C4-2B (cell line): ENCODE results near the gene MOV10.

Source experiments
- H3K27ac ChIP-seq: fragments of 450-650 bp; 2 replicates; pipeline ENCODE4 v1.5.1; 2017
- CTCF ChIP-seq: fragments of 450-650 bp; conservative IDR thresholded peaks from 2 replicates; pipeline ENCODE4 v1.5.1; 2017; ENCODE audit warnings: mild to moderate bottlenecking
- ZFX ChIP-seq: fragments of 450-650 bp; IDR thresholded peaks from 2 replicates; pipeline ENCODE4 v1.6.1; 2017

Gene MOV10

GRCh38 chr1:112665857-112666256, 8.6 kb upstream of the MOV10 start:
- no peak overlapping the region for H3K27ac ChIP-seq
- TF ChIP-seq CTCF, result no peak
- TF ChIP-seq ZFX, result no peak

GRCh38 chr1:112666946-112667345, 7.5 kb upstream of the MOV10 start:
- H3K27ac ChIP-seq, result no peak overlapping the region
- TF ChIP-seq CTCF (no peak), ZFX (no peak)

- H3K27ac ChIP-seq, result no peak overlapping the region
These were observed 2.5 kb upstream of the MOV10 start for GRCh38 chr1:112672009-112672408.

GRCh38 chr1:112672842-112673241, 1.6 kb upstream of the MOV10 start:
- H3K27ac ChIP-seq, result no peak overlapping the region
- no peak for TF ChIP-seq ZFX
- no peak for TF ChIP-seq CTCF

More at GRCh38 chr1:112672009-112672408, 2.5 kb upstream of the MOV10 start:
- no peak for TF ChIP-seq ZFX
- TF ChIP-seq CTCF, result no peak

- H3K27ac ChIP-seq, result peak overlapping the region; percentile 84
- TF ChIP-seq CTCF (peak; percentile 71), ZFX (no peak)
These were observed 643 bp upstream of the MOV10 start for GRCh38 chr1:112673592-112674439.

GRCh38 chr1:112674986-112675727, 698 bp downstream of the MOV10 start:
- peak overlapping the region; percentile 84 for H3K27ac ChIP-seq
- TF ChIP-seq ZFX (peak; percentile 85), CTCF (peak; percentile 34)

GRCh38 chr1:112675728-112676381, 1.4 kb downstream of the MOV10 start:
- peak overlapping the region; percentile 84 for H3K27ac ChIP-seq
- TF ChIP-seq CTCF (no peak), ZFX (no peak)
